ENCODE measurements around the gene P3H1.

P3H1 gene

GRCh38 chr1:42741706-42742105, 25.1 kb downstream of the P3H1 start:
- TF ChIP-seq CTCF (IDR thresholded peaks at IDR 0.05; ENCODE audit: low read depth, low read length, missing control alignments), result no peak
- H3K4me3 ChIP-seq (replicated peaks; ENCODE audit: low read depth, low read length), result no peak overlapping the region
- DNase-seq (ENCODE audit: extremely low read depth, low read depth), result no peak

- TF ChIP-seq CTCF (IDR thresholded peaks at IDR 0.05; ENCODE audit: low read depth, low read length, missing control alignments), result no peak
- H3K4me3 ChIP-seq (replicated peaks; ENCODE audit: low read depth, low read length), result no peak overlapping the region
- no peak for DNase-seq (ENCODE audit: extremely low read depth, low read depth)
Measured at GRCh38 chr1:42740851-42741580, 25.8 kb downstream of the P3H1 start.

- no peak for DNase-seq (ENCODE audit: extremely low read depth, low read depth)
- TF ChIP-seq CTCF (IDR thresholded peaks at IDR 0.05; ENCODE audit: low read depth, low read length, missing control alignments), result no peak
- H3K4me3 ChIP-seq (replicated peaks; ENCODE audit: low read depth, low read length), result no peak within 1 kb of the TSS
Measured at GRCh38 chr1:42739753-42740700, 26.8 kb downstream of the P3H1 start, which contains the start of gene CLDN19. CLDN19 (minus strand) TSS chr1:42740236; CDS start chr1:42740063, 173 bp downstream.

- DNase-seq (ENCODE audit: extremely low read depth, low read depth), result no peak
- no peak for TF ChIP-seq CTCF (IDR thresholded peaks at IDR 0.05; ENCODE audit: low read depth, low read length, missing control alignments)
- H3K4me3 ChIP-seq (replicated peaks; ENCODE audit: low read depth, low read length), result no peak overlapping the region
Measured at GRCh38 chr1:42738678-42739226, 28.1 kb downstream of the P3H1 start.

GRCh38 chr1:42737986-42738677, 28.7 kb downstream of the P3H1 start:
- no peak for TF ChIP-seq CTCF (IDR thresholded peaks at IDR 0.05; ENCODE audit: low read depth, low read length, missing control alignments)
- no peak overlapping the region for H3K4me3 ChIP-seq (replicated peaks; ENCODE audit: low read depth, low read length)
- DNase-seq (ENCODE audit: extremely low read depth, low read depth), result no peak

- DNase-seq (ENCODE audit: extremely low read depth, low read depth), result no peak
- H3K4me3 ChIP-seq (replicated peaks; ENCODE audit: low read depth, low read length), result no peak overlapping the region
- TF ChIP-seq CTCF (IDR thresholded peaks at IDR 0.05; ENCODE audit: low read depth, low read length, missing control alignments), result no peak
Measured at GRCh38 chr1:42737257-42737656, 29.6 kb downstream of the P3H1 start.
